ENCODE measurements around the gene PBX3. TPM values are rescaled to one million over a fixed set of nuclear protein-coding genes. Genes with fewer than 3 reads are reported as not detected.
A peak's percentile ranks its signal among the peaks of the same experiment; 100 is the strongest.

PBX3 gene
- total and polyA plus RNA-seq, 2 of the 13 experiments (the other 11 are each of a cell fraction or from before 2014, with no cell fraction given) = 6.0 to 11.2 TPM

- TF ChIP-seq SNAPC4 (CRISPR knock-in tag; IDR thresholded peaks at IDR 0.05) (no peak), ZNF230 (CRISPR knock-in tag; IDR thresholded peaks at IDR 0.05) (peak; percentile 86), ZNF574 (CRISPR knock-in tag; IDR thresholded peaks at IDR 0.05) (peak; percentile 78), ZFP82 (CRISPR knock-in tag; IDR thresholded peaks at IDR 0.05; ENCODE audit: borderline replicate concordance) (peak; percentile 64; the same call in 1 of the 2 replicates), ZNF138 (CRISPR knock-in tag; IDR thresholded peaks at IDR 0.05; ENCODE audit: low read depth) (no peak), ZNF629 (CRISPR knock-in tag; conservative IDR thresholded peaks at IDR 0.05) (no peak), SMARCC2 (IDR thresholded peaks at IDR 0.05) (no peak), RFX5 (IDR thresholded peaks at IDR 0.05; ENCODE audit: low read depth, low read length) (no peak), GATA4 (IDR thresholded peaks at IDR 0.05; ENCODE audit: borderline replicate concordance, low read depth) (peak; percentile 39; the same call in 1 of the 2 replicates), GRHL1 (CRISPR knock-in tag; conservative IDR thresholded peaks at IDR 0.05) (no peak), ELF3 (CRISPR knock-in tag; IDR thresholded peaks at IDR 0.05) (0 out of 2 replicates have a peak, but pooled peaks have one; percentile 39), ZNF143 (CRISPR knock-in tag; IDR thresholded peaks at IDR 0.05) (no peak), ZMAT3 (CRISPR knock-in tag; conservative IDR thresholded peaks at IDR 0.05) (0 out of 2 replicates have a peak, but pooled peaks have one; percentile 20), SOX13 (IDR thresholded peaks at IDR 0.05) (no peak), SOX13 (CRISPR knock-in tag; conservative IDR thresholded peaks at IDR 0.05 in 1 of 2, IDR thresholded peaks at IDR 0.05 in 1 of 2) (no peak), ZNF710 (CRISPR knock-in tag; IDR thresholded peaks at IDR 0.05; ENCODE audit: borderline replicate concordance) (no peak; the same call in 1 of the 2 replicates), DMAP1 (CRISPR knock-in tag; IDR thresholded peaks at IDR 0.05) (no peak; the same call in 1 of the 2 replicates), HNRNPL (IDR thresholded peaks at IDR 0.05; ENCODE audit: low read depth, low read length) (no peak)
These were observed 40.3 kb upstream of the PBX3 start, which contains the start of gene MAPKAP1 (continued) for GRCh38 chr9:125706651-125707471.

Measured in HepG2 (cell line).